Measurements from ENCODE around the gene LHFPL3. TPM values are rescaled to one million over a fixed set of nuclear protein-coding genes. Genes with fewer than 3 reads are reported as not detected.

Gene LHFPL3
- total and polyA plus RNA-seq, 2 donors (not counting 1 experiment from before 2014, with no cell fraction given), result not detected

- TF ChIP-seq EZH2 (IDR thresholded peaks at IDR 0.05; ENCODE audit: borderline replicate concordance, insufficient read depth, low read depth, low read length, poor library complexity, severe bottlenecking), result no peak
- TF ChIP-seq CTCF (IDR thresholded peaks at IDR 0.05), result no peak
- 91% methylated on average over 7 of the region's 10 CpGs for WGBS (ENCODE audit: insufficient coverage)
- H3K4me1 Mint-ChIP-seq, result peaks cover 1% of the 10 kb centered on the region
- Histone ChIP-seq H3K9ac (ENCODE audit: low read length) (no peak overlapping the region), H3K9me3 (ENCODE audit: control extremely low read depth in 1 of 3, control insufficient read depth in 2 of 3, insufficient read depth in 1 of 3, low read length in 2 of 3) (no peaks in the 10 kb centered on the region), H3K27me3 (replicated peaks in 1 of 4; ENCODE audit: control extremely low read depth in 1 of 4, control insufficient read depth in 3 of 4, insufficient read depth in 4 of 4, low read length in 3 of 4) (peaks cover 0 to 2% (median 0%) of the 10 kb centered on the region in 4 experiments), H3K4me1 (ENCODE audit: control insufficient read depth in 2 of 2, insufficient read depth in 2 of 2, low read length in 2 of 2) (no peaks in the 10 kb centered on the region), H3K27ac (ENCODE audit: low read length in 2 of 2) (no peak overlapping the region), H3K4me2 (replicated peaks; ENCODE audit: low read depth, low read length, poor library complexity, severe bottlenecking) (no peak overlapping the region), H3K4me3 (ENCODE audit: control extremely low read depth in 1 of 5, extremely low read depth in 1 of 5, insufficient read depth in 1 of 5, low read depth in 2 of 5, low read length in 4 of 5) (no peak overlapping the region), H2AFZ (ENCODE audit: insufficient read depth, low read depth, low read length, poor library complexity, severe bottlenecking) (no peak overlapping the region), H3K36me3 (replicated peaks in 1 of 2; ENCODE audit: control extremely low read depth in 1 of 2, control insufficient read depth in 1 of 2, extremely low read depth in 1 of 2, insufficient read depth in 2 of 2, low read length in 1 of 2) (no peaks in the 10 kb centered on the region), H4K20me1 (ENCODE audit: control insufficient read depth, insufficient read depth, low read length, poor library complexity, severe bottlenecking) (no peaks in the 10 kb centered on the region), H3K79me2 (ENCODE audit: control insufficient read depth, insufficient read depth, low read length) (no peaks in the 10 kb centered on the region)
- ChIA-PET CTCF (interaction anchor here (0.6 to 4.3 kb wide), 3 partner anchors 12 to 159 kb away, joined by 3 to 22 read pairs (median 4); no protein-coding TSS in a partner anchor), POLR2A (no interaction called here)
- intact Hi-C loops (cut with micrococcal nuclease), result no loop called here
- ATAC-seq (ENCODE audit: low read depth) (no peak), DNase-seq (no peak)
- H3K27me3 Mint-ChIP-seq, result peaks cover 8% of the 10 kb centered on the region
- H3K27ac Mint-ChIP-seq, result no peak overlapping the region
- H3K9me3 Mint-ChIP-seq (ENCODE audit: insufficient read depth), result no peaks in the 10 kb centered on the region
- H3K4me3 Mint-ChIP-seq, result no peak overlapping the region
Observed at GRCh38 chr7:104895522-104896236, 567.3 kb downstream of the LHFPL3 start.

GRCh38 chr7:104898434-104898833 lies 570.0 kb downstream of the LHFPL3 start:
- no peak for TF ChIP-seq EZH2 (IDR thresholded peaks at IDR 0.05; ENCODE audit: borderline replicate concordance, insufficient read depth, low read depth, low read length, poor library complexity, severe bottlenecking)
- no peak for TF ChIP-seq CTCF (IDR thresholded peaks at IDR 0.05)
- 100% methylated on average over 1 of the region's 5 CpGs for WGBS (ENCODE audit: insufficient coverage)
- Mint-ChIP-seq H3K27me3 (peaks cover 7% of the 10 kb centered on the region), H3K4me1 (peaks cover 1% of the 10 kb centered on the region), H3K4me3 (no peak overlapping the region), H3K27ac (no peak overlapping the region), H3K9me3 (ENCODE audit: insufficient read depth) (no peaks in the 10 kb centered on the region)
- Histone ChIP-seq H3K27ac (ENCODE audit: low read length in 2 of 2) (no peak overlapping the region), H3K4me1 (ENCODE audit: control insufficient read depth in 2 of 2, insufficient read depth in 2 of 2, low read length in 2 of 2) (no peaks in the 10 kb centered on the region), H3K36me3 (replicated peaks in 1 of 2; ENCODE audit: control extremely low read depth in 1 of 2, control insufficient read depth in 1 of 2, extremely low read depth in 1 of 2, insufficient read depth in 2 of 2, low read length in 1 of 2) (no peaks in the 10 kb centered on the region), H3K79me2 (ENCODE audit: control insufficient read depth, insufficient read depth, low read length) (no peaks in the 10 kb centered on the region), H3K27me3 (replicated peaks in 1 of 4; ENCODE audit: control extremely low read depth in 1 of 4, control insufficient read depth in 3 of 4, insufficient read depth in 4 of 4, low read length in 3 of 4) (peaks cover 0 to 9% (median 0%) of the 10 kb centered on the region in 4 experiments), H3K9ac (ENCODE audit: low read length) (no peak overlapping the region), H3K9me3 (ENCODE audit: control extremely low read depth in 1 of 3, control insufficient read depth in 2 of 3, insufficient read depth in 1 of 3, low read length in 2 of 3) (no peaks in the 10 kb centered on the region), H3K4me2 (replicated peaks; ENCODE audit: low read depth, low read length, poor library complexity, severe bottlenecking) (no peak overlapping the region), H4K20me1 (ENCODE audit: control insufficient read depth, insufficient read depth, low read length, poor library complexity, severe bottlenecking) (no peaks in the 10 kb centered on the region), H3K4me3 (ENCODE audit: control extremely low read depth in 1 of 5, extremely low read depth in 1 of 5, insufficient read depth in 1 of 5, low read depth in 2 of 5, low read length in 4 of 5) (no peak overlapping the region), H2AFZ (ENCODE audit: insufficient read depth, low read depth, low read length, poor library complexity, severe bottlenecking) (no peak overlapping the region)
- DNase-seq, result no peak
- no peak for ATAC-seq (ENCODE audit: low read depth)
- CTCF ChIA-PET, result interaction anchor here (5.5 kb wide), 1 partner anchor 15 kb away, joined by 28 read pairs; no protein-coding TSS in a partner anchor
- intact Hi-C loops (cut with micrococcal nuclease), result no loop called here
- POLR2A ChIA-PET, result no interaction called here

Measured in B cell (primary cell).